Gastrocnemius medialis (tissue), 4 donors: Measurements from ENCODE around the gene KIF3C. TPM values are rescaled to one million over a fixed set of nuclear protein-coding genes. Genes with fewer than 3 reads are reported as not detected.
A peak's percentile ranks its signal among the peaks of the same experiment; 100 is the strongest.
"Not testable (repeated sequence)": the region's sequence is repeated elsewhere in the genome, so short reads cannot be mapped to it uniquely, and the experiment has no call there.

ENCODE experiments used
- ATAC-seq, 2 donors: fragments of 150-250 bp; one replicate each; pipeline ENCODE4 v1.9.1; 2016
- DNase-seq, 2 donors: peaks; one replicate each; pipeline ENCODE4 v3.0.0-alpha.2; 2019
- H3K27ac ChIP-seq, 4 donors: fragments of 200-600 bp; sonication (generic); 1 replicate in 1 of 4; 2 replicates in 3 of 4; pipeline ENCODE4 v1.5.1; 2016 to 2018; ENCODE audit warnings: mild to moderate bottlenecking in 2 of 4, moderate library complexity in 1 of 4
- H3K27me3 ChIP-seq, 3 donors: fragments of 200-600 bp; sonication (generic) in 2 of 3; 1 replicate in 1 of 3; 2 replicates in 2 of 3; pipeline versions ENCODE4 v1.5.1 to v1.6.0; 2016 to 2019; ENCODE audit warnings: mild to moderate bottlenecking in 1 of 3, moderate library complexity in 1 of 3
- H3K36me3 ChIP-seq, 2 donors: fragments of 200-600 bp; sonication (generic) in 1 of 2; one replicate each; pipeline ENCODE4 v1.5.1; 2017 to 2018
- H3K4me1 ChIP-seq, 2 donors: fragments of 200-600 bp; sonication (generic) in 1 of 2; one replicate each; pipeline ENCODE4 v1.5.1; 2016 to 2017; ENCODE audit warnings: mild to moderate bottlenecking in 2 of 2
- H3K4me3 ChIP-seq, 4 donors: fragments of 200-600 bp; sonication (generic) in 3 of 4; 1 replicate in 1 of 4; 2 replicates in 3 of 4; pipeline ENCODE4 v1.5.1; 2016 to 2019; ENCODE audit warnings: mild to moderate bottlenecking in 2 of 4
- H3K9me3 ChIP-seq, 3 donors: fragments of 200-600 bp; sonication (generic) in 2 of 3; 1 replicate in 1 of 3; 2 replicates in 2 of 3; pipeline ENCODE4 v1.5.1; 2016 to 2019
- CTCF ChIP-seq, 5 experiments: fragments of 450-650 bp in 3 of 5; fragments of 200-600 bp in 2 of 5; sonication (generic) in 2 of 5; IDR thresholded peaks in 4 of 5; conservative IDR thresholded peaks in 1 of 5; 1 replicate in 4 of 5; 2 replicates in 1 of 5; pipeline ENCODE4 v1.5.1; 2016 to 2019; ENCODE audit warnings: antibody characterized with exemption in 5 of 5, mild to moderate bottlenecking in 3 of 5, moderate library complexity in 3 of 5
- POLR2A ChIP-seq, 2 donors: fragments of 450-650 bp; IDR thresholded peaks; one replicate each; pipeline ENCODE4 v1.6.1; 2017; ENCODE audit warnings: antibody characterized with exemption in 2 of 2, mild to moderate bottlenecking in 2 of 2, moderate library complexity in 2 of 2
- in situ Hi-C, 4 donors: fragments of 200-750 bp; cut with MboI; loops; one replicate each; pipeline versions ENCODE4 v1.15.0 to v1.8.0; 2017; ENCODE audit warnings: low sequenced_read_pairs in 4 of 4
- intact Hi-C: fragments of 100-400 bp; cut with DNase I; formaldehyde crosslinking; loops from one replicate; pipeline ENCODE4 v1.15.1; 2023; ENCODE audit warnings: low total_unique reads
- total RNA-seq, 4 donors: library from RNA; depleted of rRNA; stranded (reverse); fragments of >200 nt; gene quantifications; one replicate each; pipeline versions ENCODE4 v1.1.0 to v1.2.3, GENCODE V29; 2016

The KIF3C gene
- total RNA-seq, 4 donors from 2014 or later, result 1.1 to 4.4 (median 2.1) TPM

- ATAC-seq (no peak), DNase-seq (no peak)
- Histone ChIP-seq H3K27ac (no peak overlapping the region), H3K36me3 (no peaks in the 10 kb centered on the region), H3K4me3 (no peak overlapping the region), H3K27me3 (no peaks in the 10 kb centered on the region), H3K4me1 (peaks cover 7 to 8% of the 10 kb centered on the region in 2 donors), H3K9me3 (no peaks in the 10 kb centered on the region)
- in situ Hi-C loops, result loop anchor here in 3 of 4 donors (25.0 kb wide), 1 partner anchor 372 kb away; the partner anchor contains the start of genes ADGRF3 (in 3 of the 3) and SELENOI (in 3 of the 3)
- intact Hi-C loops, result no loop called here
- TF ChIP-seq CTCF (IDR thresholded peaks at IDR 0.05 in 4 of 5, conservative IDR thresholded peaks at IDR 0.05 in 1 of 5), result no peak
- TF ChIP-seq POLR2A (IDR thresholded peaks at IDR 0.05), result no peak
These were observed 17.4 kb downstream of the KIF3C start for GRCh38 chr2:25964891-25965290.

- no peak overlapping the region for H3K27ac ChIP-seq
- peak; percentile 45 to 49 for ATAC-seq
- no peak overlapping the region for H3K4me3 ChIP-seq
- no peaks in the 10 kb centered on the region for H3K9me3 ChIP-seq
- no peak for TF ChIP-seq POLR2A (IDR thresholded peaks at IDR 0.05)
- TF ChIP-seq CTCF (IDR thresholded peaks at IDR 0.05 in 4 of 5, conservative IDR thresholded peaks at IDR 0.05 in 1 of 5), result no peak
- DNase-seq, result no peak
- intact Hi-C loops (no loop called here), in situ Hi-C loops (loop anchor here in 3 of 4 donors (25.0 kb wide), 1 partner anchor 376 kb away; the partner anchor contains the start of genes ADGRF3 (in 3 of the 3) and SELENOI (in 3 of the 3))
- H3K4me1 ChIP-seq, result peaks cover 0 to 5% of the 10 kb centered on the region in 2 donors
- no peaks in the 10 kb centered on the region for H3K36me3 ChIP-seq
- no peaks in the 10 kb centered on the region for H3K27me3 ChIP-seq
These were observed 21.4 kb downstream of the KIF3C start for GRCh38 chr2:25960920-25961319.

GRCh38 chr2:25960396-25960795, 21.9 kb downstream of the KIF3C start:
- intact Hi-C loops, result no loop called here
- TF ChIP-seq POLR2A (IDR thresholded peaks at IDR 0.05), result no peak
- no peak for TF ChIP-seq CTCF (IDR thresholded peaks at IDR 0.05 in 4 of 5, conservative IDR thresholded peaks at IDR 0.05 in 1 of 5)
- no peak overlapping the region for H3K27ac ChIP-seq

GRCh38 chr2:25958611-25959010, 23.7 kb downstream of the KIF3C start:
- H3K4me1 ChIP-seq, H3K4me3 ChIP-seq, DNase-seq, intact Hi-C loops, H3K9me3 ChIP-seq, ATAC-seq, H3K36me3 ChIP-seq, H3K27me3 ChIP-seq, H3K27ac ChIP-seq: not testable (repeated sequence)
- in situ Hi-C loops, result loop anchor here (10.0 to 25.0 kb wide), 2 partner anchors 186 to 379 kb away; partner anchors contain the start of genes ADGRF3 (in 3 of the 4) and SELENOI (in 3 of the 4)

More at GRCh38 chr2:25960396-25960795, 21.9 kb downstream of the KIF3C start:
- Histone ChIP-seq H3K27me3 (no peaks in the 10 kb centered on the region), H3K36me3 (no peaks in the 10 kb centered on the region), H3K4me3 (no peak overlapping the region), H3K4me1 (peaks cover 0 to 5% of the 10 kb centered on the region in 2 donors), H3K9me3 (no peaks in the 10 kb centered on the region)
- DNase-seq (no peak), ATAC-seq (no peak)
- in situ Hi-C loops, result loop anchor here in 3 of 4 donors (25.0 kb wide), 1 partner anchor 377 kb away; the partner anchor contains the start of genes ADGRF3 (in 3 of the 3) and SELENOI (in 3 of the 3)

GRCh38 chr2:25957743-25958142, 24.6 kb downstream of the KIF3C start:
- in situ Hi-C loops (loop anchor here (10.0 to 25.0 kb wide), 2 partner anchors 187 to 380 kb away; partner anchors contain the start of genes ADGRF3 (in 3 of the 4) and SELENOI (in 3 of the 4)), intact Hi-C loops (no loop called here)
- Histone ChIP-seq H3K4me1 (peaks cover 0 to 5% of the 10 kb centered on the region in 2 donors), H3K27ac (no peak overlapping the region), H3K4me3 (no peak overlapping the region), H3K9me3 (no peaks in the 10 kb centered on the region), H3K27me3 (no peaks in the 10 kb centered on the region), H3K36me3 (no peaks in the 10 kb centered on the region)
- DNase-seq (no peak), ATAC-seq (no peak)
- TF ChIP-seq CTCF (IDR thresholded peaks at IDR 0.05 in 4 of 5, conservative IDR thresholded peaks at IDR 0.05 in 1 of 5) (no peak), POLR2A (IDR thresholded peaks at IDR 0.05) (no peak)
